M059J (cell line): ENCODE measurements around the gene ATP5PF. TPM values are rescaled to one million over a fixed set of nuclear protein-coding genes. Genes with fewer than 3 reads are reported as not detected.
"Not testable (repeated sequence)": the region's sequence is repeated elsewhere in the genome, so short reads cannot be mapped to it uniquely, and the experiment has no call there.

Source experiments
- DNase-seq: peaks from one replicate; pipeline ENCODE4 v3.0.0-alpha.2; 2012; ENCODE audit warnings: low read depth
- total RNA-seq: library from RNA; depleted of rRNA; stranded (reverse); fragments of >200 nt; shearing (Covaris generic); gene quantifications from 2 replicates; pipeline ENCODE4 v1.2.3, GENCODE V29; 2014; rRNA removed

ATP5PF gene, protein sequence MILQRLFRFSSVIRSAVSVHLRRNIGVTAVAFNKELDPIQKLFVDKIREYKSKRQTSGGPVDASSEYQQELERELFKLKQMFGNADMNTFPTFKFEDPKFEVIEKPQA
- total RNA-seq, result 169 and 196 TPM in 2 replicates

GRCh38 chr21:25734904-25735645 is at the start of gene ATP5PF, which contains the start of gene GABPA:
ATP5PF (minus strand) TSS chr21:25734904; CDS start chr21:25729794, 5,110 bp downstream.
GABPA (plus strand) TSS chr21:25734972; CDS start chr21:25741599, 6,627 bp downstream.
- DNase-seq, result peak; percentile 99

GRCh38 chr21:25778126-25778875 is 43.6 kb upstream of the ATP5PF start:
- DNase-seq, result not testable (repeated sequence)

GRCh38 chr21:25776440-25776839 is 41.7 kb upstream of the ATP5PF start:
- no peak for DNase-seq

DNA sequence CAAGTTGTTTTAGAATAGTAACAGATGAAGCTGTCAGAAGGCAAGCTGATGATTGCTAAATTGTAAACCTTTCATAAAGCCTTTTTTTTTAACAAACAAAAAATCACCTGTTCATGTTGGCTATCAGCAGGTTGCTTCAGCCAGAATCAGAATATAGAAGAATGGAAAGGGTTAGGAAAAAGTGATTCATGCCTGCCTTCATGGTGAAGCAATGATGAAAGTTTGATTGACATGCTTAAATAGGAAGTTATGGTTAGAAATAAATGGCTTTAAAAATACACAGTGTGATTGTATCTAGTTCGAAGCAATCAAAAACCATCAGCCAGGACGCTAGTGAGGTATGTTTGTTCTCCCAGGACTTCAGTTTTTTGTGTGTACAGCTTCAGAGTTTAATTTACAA is 38.0 kb upstream of the ATP5PF start:
- DNase-seq, result no peak

GRCh38 chr21:25767921-25768320 is 33.2 kb upstream of the ATP5PF start:
- no peak for DNase-seq

GRCh38 chr21:25764065-25764464 is 29.4 kb upstream of the ATP5PF start:
- DNase-seq, result no peak

- DNase-seq, result no peak
These were observed 26.0 kb upstream of the ATP5PF start for GRCh38 chr21:25760677-25761076.

- no peak for DNase-seq
These were observed 25.4 kb upstream of the ATP5PF start for GRCh38 chr21:25760061-25760460.

DNA sequence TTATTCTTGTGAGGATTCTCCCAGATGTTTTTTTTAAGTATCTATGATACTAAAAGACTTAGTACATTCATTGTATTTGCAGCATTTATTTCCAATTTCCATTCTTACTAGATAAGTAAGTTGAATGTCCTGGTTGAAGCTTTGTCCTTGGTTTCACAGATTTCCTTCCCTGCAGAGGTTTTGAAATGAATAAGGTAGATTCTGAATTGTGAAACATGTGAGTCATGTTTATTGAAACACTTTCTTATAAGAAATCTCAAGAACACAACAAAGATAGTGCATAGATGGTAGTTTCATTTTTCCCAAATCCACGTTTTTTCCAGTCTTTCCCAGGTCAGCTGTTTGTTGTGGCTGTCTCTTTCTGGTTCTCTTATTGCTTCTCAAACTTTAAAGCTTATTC is 24.9 kb upstream of the ATP5PF start:
- DNase-seq, result no peak

DNA sequence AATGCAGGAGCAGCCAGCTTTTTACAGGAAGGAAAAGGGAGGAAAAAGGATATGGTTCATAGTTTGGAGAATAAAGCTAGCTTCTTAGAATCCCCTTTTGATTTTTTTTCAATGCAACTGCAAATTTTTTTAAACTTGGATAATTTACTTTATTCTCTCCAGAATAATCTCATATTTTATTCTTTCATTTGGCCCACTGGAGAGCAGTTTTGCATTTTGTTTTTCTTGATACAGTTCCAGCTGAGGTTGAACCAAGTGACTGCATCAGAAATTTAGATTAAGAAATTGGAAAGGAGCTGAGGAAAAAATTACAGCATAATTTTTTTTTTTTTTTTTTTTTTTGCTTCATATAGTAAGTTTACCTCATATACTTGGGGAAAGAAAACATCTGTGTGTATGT is 22.8 kb upstream of the ATP5PF start:
- no peak for DNase-seq

- DNase-seq, result no peak
These were observed 21.7 kb upstream of the ATP5PF start for GRCh38 chr21:25756190-25756932.

DNA sequence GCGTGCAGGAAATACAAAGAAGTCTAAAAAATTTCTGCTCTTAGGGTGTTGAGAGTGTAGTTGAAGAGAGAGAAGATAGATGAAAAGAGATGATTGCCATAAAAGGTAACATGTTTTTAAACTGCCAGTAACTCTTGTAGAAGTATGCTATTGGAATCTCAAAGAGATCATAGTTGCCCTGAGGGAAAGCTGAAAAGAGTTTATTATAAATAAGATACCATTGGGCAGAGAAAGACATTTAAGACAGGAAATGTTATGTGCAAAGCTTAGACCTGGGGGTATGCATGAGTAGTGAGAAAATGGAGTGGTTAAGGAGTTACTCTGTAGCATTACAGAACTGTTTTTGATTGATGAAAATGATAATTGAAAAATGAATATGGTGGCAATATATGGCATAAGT is 17.7 kb upstream of the ATP5PF start:
- peak; percentile 32 for DNase-seq

- no peak for DNase-seq
These were observed 15.4 kb upstream of the ATP5PF start for GRCh38 chr21:25750085-25750484.

GRCh38 chr21:25744854-25745253 is 10.2 kb upstream of the ATP5PF start:
- no peak for DNase-seq

- no peak for DNase-seq
These were observed 8.2 kb upstream of the ATP5PF start for GRCh38 chr21:25742900-25743299.

DNA sequence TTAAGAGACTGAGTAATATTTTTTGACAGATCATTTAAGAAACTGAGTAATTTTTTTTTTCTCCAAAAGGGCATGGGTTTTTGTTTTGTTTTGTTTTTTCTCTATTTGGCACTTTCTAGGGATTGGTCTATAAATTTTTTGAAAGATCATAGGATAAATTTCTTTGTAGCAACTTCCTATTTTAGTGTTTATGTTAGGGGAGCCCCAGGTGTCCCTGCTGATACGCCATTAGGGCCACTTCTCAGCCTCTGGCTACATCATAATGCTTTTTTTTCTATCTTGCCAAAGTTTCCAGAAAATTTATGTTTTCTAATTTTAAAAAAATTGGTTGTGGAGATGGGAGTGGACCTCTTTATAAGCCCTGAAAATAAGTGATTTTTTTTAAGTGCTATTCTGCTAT is 2.7 kb upstream of the ATP5PF start:
- no peak for DNase-seq

GRCh38 chr21:25735646-25736597 is 1.2 kb upstream of the ATP5PF start:
- DNase-seq, result peak; percentile 90

GRCh38 chr21:25734654-25734903 is 125 bp downstream of the ATP5PF start:
- DNase-seq, result no peak

GRCh38 chr21:25733859-25734653 is 648 bp downstream of the ATP5PF start:
- peak; percentile 36 for DNase-seq

GRCh38 chr21:25732091-25732760 is 2.5 kb downstream of the ATP5PF start:
- no peak for DNase-seq
